HEK293 (cell line): ENCODE results near the gene AIRE.
A peak's percentile ranks its signal among the peaks of the same experiment; 100 is the strongest.

Source experiments
- ATF2 ChIP-seq: fragments of 450-650 bp; formaldehyde crosslinking; IDR thresholded peaks from 2 replicates; pipeline ENCODE4 v1.5.1; 2016; ENCODE audit warnings: missing biosample characterization, missing genetic modification characterization, low read depth
- GFI1B ChIP-seq: fragments of 450-650 bp; formaldehyde crosslinking; IDR thresholded peaks from 2 replicates; pipeline ENCODE4 v1.5.1; 2016; ENCODE audit warnings: missing biosample characterization, missing genetic modification characterization
- GLI2 ChIP-seq: fragments of 450-650 bp; formaldehyde crosslinking; IDR thresholded peaks from 2 replicates; pipeline ENCODE4; 2017; ENCODE audit warnings: missing biosample characterization, missing genetic modification characterization, low read depth, borderline replicate concordance
- GLIS1 ChIP-seq: fragments of 450-650 bp; formaldehyde crosslinking; IDR thresholded peaks from 2 replicates; pipeline ENCODE4 v1.5.1; 2016; ENCODE audit warnings: missing biosample characterization, missing genetic modification characterization
- KLF1 ChIP-seq: fragments of 450-650 bp; formaldehyde crosslinking; IDR thresholded peaks from 2 replicates; pipeline ENCODE4 v1.5.1; 2016; ENCODE audit warnings: missing biosample characterization, missing genetic modification characterization
- KLF8 ChIP-seq: fragments of 450-650 bp; formaldehyde crosslinking; IDR thresholded peaks from 2 replicates; pipeline ENCODE4 v1.5.1; 2016; ENCODE audit warnings: missing biosample characterization, missing genetic modification characterization
- PRDM1 ChIP-seq: fragments of 450-650 bp; formaldehyde crosslinking; IDR thresholded peaks from 2 replicates; pipeline ENCODE4; 2016; ENCODE audit warnings: missing biosample characterization, missing genetic modification characterization
- PRDM2 ChIP-seq: fragments of 450-650 bp; formaldehyde crosslinking; IDR thresholded peaks from 2 replicates; pipeline ENCODE4 v1.5.1; 2016; ENCODE audit warnings: missing biosample characterization, missing genetic modification characterization, borderline replicate concordance
- ZBTB1 ChIP-seq: fragments of 450-650 bp; formaldehyde crosslinking; IDR thresholded peaks from 2 replicates; pipeline ENCODE4 v1.5.1; 2016; ENCODE audit warnings: missing biosample characterization, missing genetic modification characterization
- ZBTB6 ChIP-seq: fragments of 450-650 bp; formaldehyde crosslinking; IDR thresholded peaks from 2 replicates; pipeline ENCODE4 v1.5.1; 2017; ENCODE audit warnings: missing biosample characterization, missing genetic modification characterization
- ZFHX2 ChIP-seq: fragments of 450-650 bp; formaldehyde crosslinking; conservative IDR thresholded peaks from 2 replicates; pipeline ENCODE4 v1.5.1; 2016; ENCODE audit warnings: missing biosample characterization, missing genetic modification characterization
- ZFP41 ChIP-seq: fragments of 450-650 bp; formaldehyde crosslinking; IDR thresholded peaks from 2 replicates; pipeline ENCODE4 v1.5.1; 2016; ENCODE audit warnings: missing biosample characterization, missing genetic modification characterization, borderline replicate concordance
- ZNF140 ChIP-seq: fragments of 450-650 bp; formaldehyde crosslinking; IDR thresholded peaks from 2 replicates; pipeline ENCODE4 v1.5.1; 2016; ENCODE audit warnings: missing biosample characterization, missing genetic modification characterization
- ZNF146 ChIP-seq: fragments of 450-650 bp; formaldehyde crosslinking; IDR thresholded peaks from 2 replicates; pipeline ENCODE4 v1.5.1; 2016; ENCODE audit warnings: missing biosample characterization, missing genetic modification characterization
- ZNF202 ChIP-seq: fragments of 450-650 bp; formaldehyde crosslinking; IDR thresholded peaks from 2 replicates; pipeline ENCODE4 v1.5.1; 2016; ENCODE audit warnings: missing biosample characterization, missing genetic modification characterization, borderline replicate concordance
- ZNF211 ChIP-seq: fragments of 450-650 bp; formaldehyde crosslinking; IDR thresholded peaks from 2 replicates; pipeline ENCODE4 v1.5.1; 2016; ENCODE audit warnings: low read depth, missing biosample characterization, missing genetic modification characterization
- ZNF223 ChIP-seq: fragments of 450-650 bp; formaldehyde crosslinking; IDR thresholded peaks from 2 replicates; pipeline ENCODE4 v1.5.1; 2016; ENCODE audit warnings: missing biosample characterization, missing genetic modification characterization
- ZNF24 ChIP-seq: fragments of 450-650 bp; formaldehyde crosslinking; IDR thresholded peaks from 2 replicates; pipeline ENCODE4 v1.5.1; 2016; ENCODE audit warnings: missing biosample characterization, missing genetic modification characterization
- ZNF274 ChIP-seq, 2 experiments: fragments of 200-500 bp in 1 of 2; fragments of 450-650 bp in 1 of 2; sonication (Bioruptor generic) in 1 of 2; formaldehyde crosslinking in 1 of 2; IDR thresholded peaks; 2 replicates each; pipeline versions ENCODE4 v1.5.1 to v1.6.1; 2014 to 2016; ENCODE audit warnings: borderline replicate concordance in 1 of 2, inconsistent platforms in 1 of 2, low read length in 1 of 2, missing biosample characterization in 1 of 2, missing genetic modification characterization in 1 of 2
- ZNF302 ChIP-seq: fragments of 450-650 bp; formaldehyde crosslinking; IDR thresholded peaks from 2 replicates; pipeline ENCODE4 v1.5.1; 2016; ENCODE audit warnings: missing biosample characterization, missing genetic modification characterization, low read depth
- ZNF324 ChIP-seq: fragments of 450-650 bp; formaldehyde crosslinking; IDR thresholded peaks from 2 replicates; pipeline ENCODE4 v1.5.1; 2016; ENCODE audit warnings: missing biosample characterization, missing genetic modification characterization
- ZNF48 ChIP-seq: fragments of 450-650 bp; formaldehyde crosslinking; IDR thresholded peaks from 2 replicates; pipeline ENCODE4 v1.5.1; 2016; ENCODE audit warnings: missing biosample characterization, missing genetic modification characterization
- ZNF514 ChIP-seq: fragments of 450-650 bp; formaldehyde crosslinking; IDR thresholded peaks from 2 replicates; pipeline ENCODE4 v1.5.1; 2016; ENCODE audit warnings: missing biosample characterization, missing genetic modification characterization
- ZNF518A ChIP-seq: fragments of 450-650 bp; formaldehyde crosslinking; conservative IDR thresholded peaks from 2 replicates; pipeline ENCODE4 v1.5.1; 2016; ENCODE audit warnings: low read depth, missing biosample characterization, missing genetic modification characterization
- ZNF558 ChIP-seq: fragments of 450-650 bp; formaldehyde crosslinking; IDR thresholded peaks from 2 replicates; pipeline ENCODE4 v1.5.1; 2016; ENCODE audit warnings: missing biosample characterization, missing genetic modification characterization
- ZNF580 ChIP-seq: fragments of 450-650 bp; formaldehyde crosslinking; IDR thresholded peaks from 2 replicates; pipeline ENCODE4 v1.5.1; 2016; ENCODE audit warnings: missing biosample characterization, missing genetic modification characterization
- ZNF624 ChIP-seq: fragments of 450-650 bp; formaldehyde crosslinking; IDR thresholded peaks from 2 replicates; pipeline ENCODE4 v1.5.1; 2017; ENCODE audit warnings: missing biosample characterization, missing genetic modification characterization
- ZNF747 ChIP-seq: fragments of 450-650 bp; formaldehyde crosslinking; IDR thresholded peaks from 2 replicates; pipeline ENCODE4 v1.5.1; 2016; ENCODE audit warnings: missing biosample characterization, missing genetic modification characterization

AIRE gene

GRCh38 chr21:44295163-44295573 lies 9.5 kb downstream of the AIRE start (continued):
- no peak for TF ChIP-seq ZBTB1 (tag by site-specific recombination)
- TF ChIP-seq ZNF324 (tag by site-specific recombination) = no peak
- peak; percentile 36 for TF ChIP-seq GLIS1 (tag by site-specific recombination)
- no peak for TF ChIP-seq ZNF747 (tag by site-specific recombination)
- no peak for TF ChIP-seq ZNF211 (tag by site-specific recombination)
- peak; percentile 55 for TF ChIP-seq KLF1
- TF ChIP-seq ZNF48 (tag by site-specific recombination) = no peak
- no peak for TF ChIP-seq PRDM2 (tag by site-specific recombination)
- no peak for TF ChIP-seq GLI2 (tag by site-specific recombination)
- TF ChIP-seq ZNF202 (tag by site-specific recombination) = no peak
- no peak for TF ChIP-seq ZNF146 (tag by site-specific recombination)
- TF ChIP-seq ZBTB6 (tag by site-specific recombination) = no peak
- TF ChIP-seq ZNF274 (IDR thresholded peaks at IDR 0.05; ENCODE audit: low read length) = no peak
- TF ChIP-seq ZNF274 (tag by site-specific recombination; IDR thresholded peaks at IDR 0.05; ENCODE audit: borderline replicate concordance) = no peak
- TF ChIP-seq ATF2 (tag by site-specific recombination) = no peak
- TF ChIP-seq ZNF140 (tag by site-specific recombination) = no peak
- TF ChIP-seq ZNF624 (tag by site-specific recombination) = no peak
- no peak for TF ChIP-seq ZNF302 (tag by site-specific recombination)
- no peak for TF ChIP-seq GFI1B
- no peak for TF ChIP-seq ZNF518A
- TF ChIP-seq ZNF24 (tag by site-specific recombination) = no peak
- no peak for TF ChIP-seq ZNF558 (tag by site-specific recombination)
- TF ChIP-seq KLF8 (tag by site-specific recombination) = peak; percentile 19; the same call in 1 of the 2 replicates
- TF ChIP-seq PRDM1 = no peak
- 0 out of 2 replicates have a peak, but pooled peaks have one; percentile 6 for TF ChIP-seq ZFHX2 (tag by site-specific recombination)
- no peak for TF ChIP-seq ZNF514
- no peak for TF ChIP-seq ZFP41 (tag by site-specific recombination)
- TF ChIP-seq ZNF223 (tag by site-specific recombination) = no peak
- TF ChIP-seq ZNF580 = no peak
